Measurements from ENCODE around the gene PANK2. TPM values are rescaled to one million over a fixed set of nuclear protein-coding genes. Genes with fewer than 3 reads are reported as not detected.

PANK2 gene
- total and polyA plus RNA-seq, 10 of the 15 experiments (the other 5 are each of a cell fraction or from before 2014, with no cell fraction given), result 13.2 to 43.4 (median 33.3) TPM

- TF ChIP-seq EGR1 (IDR thresholded peaks at IDR 0.05; ENCODE audit: borderline replicate concordance in 1 of 2, low read depth in 2 of 2, low read length in 2 of 2) (peak in 1 of 2 experiments; percentile 98; a peak in 2 of 3 replicates), PAX5 (IDR thresholded peaks at IDR 0.05; ENCODE audit: borderline replicate concordance, low read depth, low read length) (0 out of 2 replicates have a peak, but pooled peaks have one; percentile 11), ZBTB4 (CRISPR knock-in tag; IDR thresholded peaks at IDR 0.05) (no peak), POLR2A (IDR thresholded peaks at IDR 0.05; ENCODE audit: low read depth, low read length) (peak; percentile 90), JUNB (IDR thresholded peaks at IDR 0.05) (no peak), HDAC6 (IDR thresholded peaks at IDR 0.05; ENCODE audit: unreplicated experiment) (no peak), SKIL (IDR thresholded peaks at IDR 0.05; ENCODE audit: low read depth, poor library complexity, severe bottlenecking) (no peak), ELK1 (IDR thresholded peaks at IDR 0.05; ENCODE audit: low read depth, low read length) (peak; percentile 61; the same call in 1 of the 2 replicates), ZBED1 (IDR thresholded peaks at IDR 0.05; ENCODE audit: borderline replicate concordance) (peak; percentile 26; the same call in 1 of the 2 replicates), TCF7 (IDR thresholded peaks at IDR 0.05; ENCODE audit: borderline replicate concordance) (no peak), KLF5 (IDR thresholded peaks at IDR 0.05; ENCODE audit: partially characterized antibody) (peak; percentile 86), MYB (IDR thresholded peaks at IDR 0.05; ENCODE audit: borderline replicate concordance, low read depth, low read length) (no peak), STAT1 (conservative IDR thresholded peaks at IDR 0.05) (0 out of 2 replicates have a peak, but pooled peaks have one; percentile 33), SUPT20H (IDR thresholded peaks at IDR 0.05; ENCODE audit: borderline replicate concordance, control insufficient read depth, low read depth, low read length) (no peak), TBL1XR1 (IDR thresholded peaks at IDR 0.05; ENCODE audit: low read depth, low read length) (peak; percentile 36; the same call in 1 of the 2 replicates), ZNF217 (IDR thresholded peaks at IDR 0.05) (no peak), KDM1A (IDR thresholded peaks at IDR 0.05; ENCODE audit: borderline replicate concordance) (no peak), ATF7 (IDR thresholded peaks at IDR 0.05; ENCODE audit: low read depth) (peak; percentile 39; the same call in 1 of the 2 replicates), SREBF2 (IDR thresholded peaks at IDR 0.05; ENCODE audit: low read length) (no peak), MLLT1 (IDR thresholded peaks at IDR 0.05) (peak; percentile 74), CBX3 (IDR thresholded peaks at IDR 0.05; ENCODE audit: borderline replicate concordance, low read depth) (no peak), CHD2 (IDR thresholded peaks at IDR 0.05; ENCODE audit: borderline replicate concordance, low read depth, low read length) (peak; percentile 98), CBX5 (IDR thresholded peaks at IDR 0.05; ENCODE audit: low read depth) (no peak)
These were observed at the start of gene PANK2 (continued) for GRCh38 chr20:3888622-3889488.

Data from GM12878 (cell line).